ENCODE measurements around the gene PON3. TPM values are rescaled to one million over a fixed set of nuclear protein-coding genes. Genes with fewer than 3 reads are reported as not detected.

PON3 gene
- total RNA-seq, 2 experiments from 2014 or later: not detected

GRCh38 chr7:95368235-95368634 is 27.9 kb downstream of the PON3 start:
- no peaks in the 10 kb centered on the region for H3K36me3 Mint-ChIP-seq (ENCODE audit: low read depth)
- no peaks in the 10 kb centered on the region for H3K9me3 Mint-ChIP-seq
- intact Hi-C loops (cut with micrococcal nuclease): no loop called here
- H3K4me1 Mint-ChIP-seq (ENCODE audit: low read depth): no peaks in the 10 kb centered on the region
- CTCF ChIA-PET: interaction anchor here (1.0 kb wide), 1 partner anchor 108 kb away, joined by 6 read pairs; no protein-coding TSS in a partner anchor
- no peak overlapping the region for H3K27ac Mint-ChIP-seq
- no peak for DNase-seq
- H3K4me3 Mint-ChIP-seq: no peak overlapping the region
- peaks cover 9% of the 10 kb centered on the region for H3K27me3 Mint-ChIP-seq (ENCODE audit: low read depth)

GRCh38 chr7:95367606-95368005 is 28.6 kb downstream of the PON3 start:
- Mint-ChIP-seq H3K27me3 (ENCODE audit: low read depth) (peaks cover 9% of the 10 kb centered on the region), H3K4me1 (ENCODE audit: low read depth) (no peaks in the 10 kb centered on the region), H3K36me3 (ENCODE audit: low read depth) (no peaks in the 10 kb centered on the region), H3K27ac (no peak overlapping the region), H3K9me3 (no peaks in the 10 kb centered on the region), H3K4me3 (no peak overlapping the region)
- intact Hi-C loops (cut with micrococcal nuclease): no loop called here
- no peak for DNase-seq
- CTCF ChIA-PET: interaction anchor here (0.5 to 1.0 kb wide), 2 partner anchors 109 to 1365 kb away, joined by 3 to 6 read pairs; no protein-coding TSS in a partner anchor

DNA sequence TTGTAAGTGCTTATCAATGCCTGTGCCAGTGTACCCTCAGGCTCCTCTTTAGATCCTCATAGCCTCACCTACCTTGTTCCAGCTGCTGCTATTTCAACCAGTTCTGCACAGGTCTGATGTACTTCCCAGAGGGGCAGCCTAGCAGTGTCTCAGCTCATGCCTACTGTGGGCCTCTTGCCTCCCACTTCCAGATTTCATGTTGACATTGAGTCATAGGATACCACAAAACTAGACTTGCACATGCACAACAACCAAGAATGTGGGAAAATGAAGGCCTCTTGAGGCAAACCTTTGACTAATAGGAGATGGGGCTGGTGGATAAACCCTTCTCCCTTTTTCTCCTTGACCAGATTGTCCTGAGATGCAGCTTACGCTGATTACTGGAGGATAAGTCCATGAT is 31.0 kb downstream of the PON3 start:
- Mint-ChIP-seq H3K4me3 (no peak overlapping the region), H3K27me3 (ENCODE audit: low read depth) (peaks cover 9% of the 10 kb centered on the region), H3K4me1 (ENCODE audit: low read depth) (no peaks in the 10 kb centered on the region), H3K9me3 (no peaks in the 10 kb centered on the region), H3K36me3 (ENCODE audit: low read depth) (no peaks in the 10 kb centered on the region), H3K27ac (no peak overlapping the region)
- intact Hi-C loops (cut with micrococcal nuclease): no loop called here
- CTCF ChIA-PET: no interaction called here
- DNase-seq: no peak

DNA sequence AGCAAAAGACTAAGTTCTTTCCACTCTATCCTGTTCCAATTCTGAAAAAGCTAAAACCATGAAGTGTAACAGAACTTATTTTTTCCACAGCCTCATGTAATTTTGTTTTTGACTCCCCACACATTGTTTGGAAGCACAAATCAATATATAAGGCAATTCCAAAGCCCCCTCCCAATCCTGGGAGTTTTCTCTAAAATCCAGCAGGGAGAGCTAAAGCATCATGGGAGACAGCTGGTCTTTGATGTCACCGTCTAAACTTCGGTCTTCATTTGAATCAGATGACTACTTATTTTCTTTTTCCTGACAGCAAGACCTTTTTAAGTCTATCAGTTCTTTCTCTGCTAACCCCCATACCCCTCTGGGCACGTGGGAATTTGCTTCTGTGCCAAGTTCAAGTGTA is 38.6 kb downstream of the PON3 start:
- H3K4me1 Mint-ChIP-seq (ENCODE audit: low read depth): no peaks in the 10 kb centered on the region
- intact Hi-C loops (cut with micrococcal nuclease): no loop called here
- no peak overlapping the region for H3K27ac Mint-ChIP-seq
- H3K27me3 Mint-ChIP-seq (ENCODE audit: low read depth): peaks cover 2% of the 10 kb centered on the region
- H3K4me3 Mint-ChIP-seq: no peak overlapping the region
- no peaks in the 10 kb centered on the region for H3K9me3 Mint-ChIP-seq
- DNase-seq: no peak
- CTCF ChIA-PET: no interaction called here
- no peaks in the 10 kb centered on the region for H3K36me3 Mint-ChIP-seq (ENCODE audit: low read depth)

DNA sequence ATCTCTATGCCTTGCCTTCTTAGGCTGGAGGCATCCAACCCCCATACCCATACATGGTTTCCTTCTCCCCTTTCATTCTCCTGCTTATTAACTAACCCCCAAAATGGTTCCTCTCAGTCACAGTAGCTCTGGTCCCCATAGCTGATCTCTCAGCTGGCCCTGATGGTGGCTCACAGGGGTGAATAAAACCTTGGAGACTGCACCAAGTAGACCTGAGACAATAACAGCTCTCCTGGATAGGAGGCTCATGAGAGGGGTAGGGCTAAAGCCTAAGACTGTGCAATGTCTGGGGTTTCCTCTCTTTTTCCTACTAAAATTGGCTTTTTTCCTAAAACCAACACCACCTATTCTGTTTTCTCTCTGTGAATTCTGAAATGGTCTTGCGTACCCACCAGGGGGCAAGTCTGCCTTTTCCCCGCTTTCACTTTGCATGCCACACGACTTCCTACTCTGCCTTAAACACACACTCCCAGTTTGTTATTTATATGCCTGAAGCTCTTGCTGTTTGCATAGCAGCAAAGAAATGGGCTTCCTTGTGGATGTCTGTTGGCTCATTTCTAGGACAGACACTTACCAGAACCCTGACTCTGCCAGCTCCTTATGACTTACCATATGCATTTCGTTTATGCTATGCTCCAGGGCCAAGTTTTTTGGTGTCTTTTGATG is 53.4 kb downstream of the PON3 start:
- peaks cover 2% of the 10 kb centered on the region for H3K27me3 Mint-ChIP-seq (ENCODE audit: low read depth)
- intact Hi-C loops (cut with micrococcal nuclease): no loop called here
- no peak overlapping the region for H3K27ac Mint-ChIP-seq

DNA sequence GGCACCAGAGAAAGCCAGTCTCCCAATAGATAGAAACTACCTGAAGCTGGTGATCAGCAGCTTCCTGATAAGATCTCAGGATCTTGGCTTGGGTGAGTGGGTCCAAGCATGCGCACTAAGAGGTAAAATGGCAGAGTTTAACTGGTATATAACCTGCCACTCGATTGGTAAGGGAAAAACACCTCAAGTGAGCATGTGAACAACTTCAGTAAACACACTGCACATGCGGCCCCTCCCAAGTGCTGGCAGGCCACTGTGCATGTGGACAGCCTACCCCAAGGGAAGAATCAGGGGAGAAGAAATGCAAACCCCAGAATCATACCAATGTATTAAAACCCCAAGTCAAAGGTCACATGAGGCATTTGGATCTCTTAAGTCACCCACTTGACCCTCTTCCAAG is 54.1 kb downstream of the PON3 start:
- no peaks in the 10 kb centered on the region for H3K4me1 Mint-ChIP-seq (ENCODE audit: low read depth)
- DNase-seq: no peak
- H3K27ac Mint-ChIP-seq: no peak overlapping the region
- intact Hi-C loops (cut with micrococcal nuclease): no loop called here
- no peak overlapping the region for H3K4me3 Mint-ChIP-seq
- H3K9me3 Mint-ChIP-seq: no peaks in the 10 kb centered on the region
- CTCF ChIA-PET: no interaction called here
- no peaks in the 10 kb centered on the region for H3K36me3 Mint-ChIP-seq (ENCODE audit: low read depth)
- peaks cover 2% of the 10 kb centered on the region for H3K27me3 Mint-ChIP-seq (ENCODE audit: low read depth)

More for the DNA sequence above, 53.4 kb downstream of the PON3 start:
- no peaks in the 10 kb centered on the region for H3K36me3 Mint-ChIP-seq (ENCODE audit: low read depth)
- H3K4me3 Mint-ChIP-seq: no peak overlapping the region
- no peaks in the 10 kb centered on the region for H3K4me1 Mint-ChIP-seq (ENCODE audit: low read depth)
- no peak for DNase-seq
- CTCF ChIA-PET: no interaction called here
- no peaks in the 10 kb centered on the region for H3K9me3 Mint-ChIP-seq

- peaks cover 2% of the 10 kb centered on the region for H3K27me3 Mint-ChIP-seq (ENCODE audit: low read depth)
- H3K4me1 Mint-ChIP-seq (ENCODE audit: low read depth): no peaks in the 10 kb centered on the region
- no peak overlapping the region for H3K4me3 Mint-ChIP-seq
- H3K36me3 Mint-ChIP-seq (ENCODE audit: low read depth): no peaks in the 10 kb centered on the region
- H3K27ac Mint-ChIP-seq: no peak overlapping the region
- H3K9me3 Mint-ChIP-seq: no peaks in the 10 kb centered on the region
- no peak for DNase-seq
- CTCF ChIA-PET: interaction anchor here (1.3 kb wide), 1 partner anchor 8 kb away, joined by 3 read pairs; no protein-coding TSS in a partner anchor
- intact Hi-C loops (cut with micrococcal nuclease): no loop called here
Measured at GRCh38 chr7:95340491-95340890, 55.7 kb downstream of the PON3 start.

DNA sequence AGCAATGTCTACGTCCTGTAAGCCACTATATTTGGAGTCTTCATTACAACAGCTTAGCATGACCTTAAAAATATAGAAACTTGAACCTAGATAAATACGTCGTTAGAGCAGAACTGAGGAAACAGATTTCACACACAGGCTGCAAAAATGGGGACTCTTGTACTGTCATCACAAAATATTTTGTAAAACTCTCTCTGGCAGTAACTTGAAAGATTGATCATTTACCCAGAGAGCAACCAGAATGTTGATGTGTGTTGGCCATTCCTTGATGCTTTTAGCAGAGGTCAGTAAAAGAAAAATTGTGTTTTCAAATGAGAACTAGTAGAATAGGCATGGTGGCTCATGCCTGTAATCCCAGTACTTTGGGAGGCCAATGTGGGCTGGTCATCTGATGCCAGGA is 57.3 kb downstream of the PON3 start:
- Mint-ChIP-seq H3K4me1 (ENCODE audit: low read depth) (no peaks in the 10 kb centered on the region), H3K27ac (no peak overlapping the region), H3K27me3 (ENCODE audit: low read depth) (peaks cover 2% of the 10 kb centered on the region), H3K36me3 (ENCODE audit: low read depth) (no peaks in the 10 kb centered on the region), H3K9me3 (no peaks in the 10 kb centered on the region), H3K4me3 (no peak overlapping the region)
- intact Hi-C loops (cut with micrococcal nuclease): loop anchor here (10.0 kb wide), 1 partner anchor 136 kb away; no protein-coding TSS in a partner anchor
- CTCF ChIA-PET: no interaction called here
- no peak for DNase-seq

DNA sequence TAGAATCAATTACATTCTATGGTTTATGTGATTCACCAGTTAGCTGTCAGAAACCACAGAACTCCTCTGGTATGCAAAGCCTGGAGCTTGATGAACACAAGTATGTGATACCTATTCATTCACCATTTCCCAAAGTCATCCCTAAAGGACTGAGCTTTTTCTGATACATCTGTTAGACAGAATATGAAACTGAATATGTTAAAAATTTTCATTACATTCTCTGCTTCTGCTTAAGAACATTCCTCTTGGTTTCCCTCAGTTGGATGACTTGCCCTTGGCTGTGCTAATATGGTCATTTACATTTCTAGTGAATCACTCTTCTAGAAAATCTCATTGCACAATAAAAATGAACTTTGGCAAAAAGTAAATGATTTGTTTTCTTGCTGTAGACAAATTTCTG is 61.1 kb downstream of the PON3 start:
- CTCF ChIA-PET: no interaction called here

DNA sequence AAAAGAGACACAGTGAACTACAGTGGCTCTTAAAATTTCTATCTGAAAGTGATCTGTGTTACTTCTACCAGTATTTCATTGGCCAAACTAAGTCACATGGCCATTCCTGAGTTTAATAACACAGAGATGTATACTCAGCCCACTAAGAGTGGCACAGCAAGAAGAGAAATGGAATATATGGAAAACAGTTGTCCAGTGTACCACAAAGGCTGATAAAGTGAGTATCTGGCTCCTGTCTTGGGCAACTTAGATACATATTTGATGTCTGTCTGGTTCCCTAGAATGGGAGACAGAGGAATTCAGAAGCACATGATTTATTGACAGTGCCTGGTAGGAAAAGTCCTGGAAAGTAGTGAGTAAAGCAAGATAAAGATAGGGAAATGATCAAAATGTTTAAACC is 61.7 kb downstream of the PON3 start:
- Mint-ChIP-seq H3K4me3 (no peak overlapping the region), H3K9me3 (no peaks in the 10 kb centered on the region), H3K27me3 (ENCODE audit: low read depth) (no peaks in the 10 kb centered on the region), H3K36me3 (ENCODE audit: low read depth) (no peaks in the 10 kb centered on the region), H3K4me1 (ENCODE audit: low read depth) (peaks cover 10% of the 10 kb centered on the region), H3K27ac (no peak overlapping the region)
- no peak for DNase-seq
- CTCF ChIA-PET: no interaction called here
- intact Hi-C loops (cut with micrococcal nuclease): loop anchor here (10.0 kb wide), 1 partner anchor 140 kb away; no protein-coding TSS in a partner anchor

More for the DNA sequence above, 61.1 kb downstream of the PON3 start:
- H3K27me3 Mint-ChIP-seq (ENCODE audit: low read depth): no peaks in the 10 kb centered on the region
- no peak for DNase-seq
- peaks cover 8% of the 10 kb centered on the region for H3K4me1 Mint-ChIP-seq (ENCODE audit: low read depth)
- no peaks in the 10 kb centered on the region for H3K36me3 Mint-ChIP-seq (ENCODE audit: low read depth)
- no peak overlapping the region for H3K27ac Mint-ChIP-seq
- H3K9me3 Mint-ChIP-seq: no peaks in the 10 kb centered on the region
- intact Hi-C loops (cut with micrococcal nuclease): loop anchor here (10.0 kb wide), 1 partner anchor 140 kb away; no protein-coding TSS in a partner anchor
- no peak overlapping the region for H3K4me3 Mint-ChIP-seq

GRCh38 chr7:95330961-95331337 is 65.2 kb downstream of the PON3 start:
- Mint-ChIP-seq H3K4me1 (ENCODE audit: low read depth) (peaks cover 10% of the 10 kb centered on the region), H3K36me3 (ENCODE audit: low read depth) (no peaks in the 10 kb centered on the region), H3K4me3 (peak overlapping the region; percentile 61), H3K9me3 (no peaks in the 10 kb centered on the region), H3K27me3 (ENCODE audit: low read depth) (no peaks in the 10 kb centered on the region), H3K27ac (no peak overlapping the region)
- intact Hi-C loops (cut with micrococcal nuclease): loop anchor here (10.0 kb wide), 1 partner anchor 144 kb away; no protein-coding TSS in a partner anchor
- no peak for DNase-seq
- CTCF ChIA-PET: interaction anchor here (1.2 kb wide), 1 partner anchor 20 kb away, joined by 3 read pairs; no protein-coding TSS in a partner anchor

GRCh38 chr7:95330204-95330960 is 65.8 kb downstream of the PON3 start:
- CTCF ChIA-PET: interaction anchor here (1.2 kb wide), 1 partner anchor 19 kb away, joined by 3 read pairs; no protein-coding TSS in a partner anchor

More at GRCh38 chr7:95330204-95330960, 65.8 kb downstream of the PON3 start:
- Mint-ChIP-seq H3K4me1 (ENCODE audit: low read depth) (peaks cover 10% of the 10 kb centered on the region), H3K4me3 (peak overlapping the region; percentile 61), H3K27me3 (ENCODE audit: low read depth) (no peaks in the 10 kb centered on the region), H3K9me3 (no peaks in the 10 kb centered on the region), H3K36me3 (ENCODE audit: low read depth) (no peaks in the 10 kb centered on the region), H3K27ac (no peak overlapping the region)
- no peak for DNase-seq
- intact Hi-C loops (cut with micrococcal nuclease): loop anchor here (10.0 kb wide), 1 partner anchor 144 kb away; no protein-coding TSS in a partner anchor

Measured in activated naive CD4-positive, alpha-beta T cell treated with anti-CD3 and anti-CD28 coated beads for 36 hours (primary cell).